DND-41 (cell line): ENCODE data around the gene COA1.

Experiments
- CTCF ChIP-seq: IDR thresholded peaks from 2 replicates; pipeline ENCODE4 v1.5.1; 2012; ENCODE audit warnings: borderline replicate concordance, low read length, moderate library complexity, mild to moderate bottlenecking; ENCODE audit not compliant: poor library complexity, severe bottlenecking; ENCODE audit errors: extremely low read depth
- EZH2 ChIP-seq: IDR thresholded peaks from 3 replicates; pipeline ENCODE4 v1.6.1; 2012; ENCODE audit warnings: borderline replicate concordance, low read depth, mild to moderate bottlenecking, moderate library complexity, low read length, inconsistent platforms; ENCODE audit not compliant: severe bottlenecking

- no peak for TF ChIP-seq CTCF
- no peak for TF ChIP-seq EZH2
Observed at GRCh38 chr7:43625980-43626379, 103.3 kb downstream of the COA1 start.
